ENCODE measurements around the gene NUMB. TPM values are rescaled to one million over a fixed set of nuclear protein-coding genes. Genes with fewer than 3 reads are reported as not detected.

The NUMB gene
- polyA plus RNA-seq, 1 donor from 2014 or later, result 11.5 TPM

GRCh38 chr14:73243341-73243740 is 215.0 kb downstream of the NUMB start:
- H3K79me2 ChIP-seq (replicated peaks; ENCODE audit: insufficient read depth, low read length), result no peaks in the 10 kb centered on the region
- H3K27me3 ChIP-seq (ENCODE audit: insufficient read depth, low read depth, low read length), result peaks cover 22% of the 10 kb centered on the region
- no peak for TF ChIP-seq POLR2AphosphoS5 (IDR thresholded peaks at IDR 0.05)
- TF ChIP-seq, protein P1, sequence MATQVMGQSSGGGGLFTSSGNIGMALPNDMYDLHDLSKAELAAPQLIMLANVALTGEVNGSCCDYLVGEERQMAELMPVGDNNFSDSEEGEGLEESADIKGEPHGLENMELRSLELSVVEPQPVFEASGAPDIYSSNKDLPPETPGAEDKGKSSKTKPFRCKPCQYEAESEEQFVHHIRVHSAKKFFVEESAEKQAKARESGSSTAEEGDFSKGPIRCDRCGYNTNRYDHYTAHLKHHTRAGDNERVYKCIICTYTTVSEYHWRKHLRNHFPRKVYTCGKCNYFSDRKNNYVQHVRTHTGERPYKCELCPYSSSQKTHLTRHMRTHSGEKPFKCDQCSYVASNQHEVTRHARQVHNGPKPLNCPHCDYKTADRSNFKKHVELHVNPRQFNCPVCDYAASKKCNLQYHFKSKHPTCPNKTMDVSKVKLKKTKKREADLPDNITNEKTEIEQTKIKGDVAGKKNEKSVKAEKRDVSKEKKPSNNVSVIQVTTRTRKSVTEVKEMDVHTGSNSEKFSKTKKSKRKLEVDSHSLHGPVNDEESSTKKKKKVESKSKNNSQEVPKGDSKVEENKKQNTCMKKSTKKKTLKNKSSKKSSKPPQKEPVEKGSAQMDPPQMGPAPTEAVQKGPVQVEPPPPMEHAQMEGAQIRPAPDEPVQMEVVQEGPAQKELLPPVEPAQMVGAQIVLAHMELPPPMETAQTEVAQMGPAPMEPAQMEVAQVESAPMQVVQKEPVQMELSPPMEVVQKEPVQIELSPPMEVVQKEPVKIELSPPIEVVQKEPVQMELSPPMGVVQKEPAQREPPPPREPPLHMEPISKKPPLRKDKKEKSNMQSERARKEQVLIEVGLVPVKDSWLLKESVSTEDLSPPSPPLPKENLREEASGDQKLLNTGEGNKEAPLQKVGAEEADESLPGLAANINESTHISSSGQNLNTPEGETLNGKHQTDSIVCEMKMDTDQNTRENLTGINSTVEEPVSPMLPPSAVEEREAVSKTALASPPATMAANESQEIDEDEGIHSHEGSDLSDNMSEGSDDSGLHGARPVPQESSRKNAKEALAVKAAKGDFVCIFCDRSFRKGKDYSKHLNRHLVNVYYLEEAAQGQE (IDR thresholded peaks at IDR 0.05; ENCODE audit: borderline replicate concordance), result no peak
- TF ChIP-seq EZH2 (IDR thresholded peaks at IDR 0.05; ENCODE audit: borderline replicate concordance, insufficient read depth, low read length, poor library complexity, severe bottlenecking), result no peak
- TF ChIP-seq MXI1 (conservative IDR thresholded peaks at IDR 0.05; ENCODE audit: poor library complexity, severe bottlenecking), result no peak
- no peak for TF ChIP-seq EP300 (conservative IDR thresholded peaks at IDR 0.05; ENCODE audit: poor library complexity, severe bottlenecking)
- TF ChIP-seq CTCF (IDR thresholded peaks at IDR 0.05; ENCODE audit: poor library complexity, severe bottlenecking), result no peak
- no peak for TF ChIP-seq SMC3 (conservative IDR thresholded peaks at IDR 0.05; ENCODE audit: poor library complexity)
- no peaks in the 10 kb centered on the region for H3F3A ChIP-seq (ENCODE audit: insufficient read depth, low read length, poor library complexity, severe bottlenecking)
- no peaks in the 10 kb centered on the region for H3K9me3 ChIP-seq (ENCODE audit: low read length)
- no peak overlapping the region for H3K27ac ChIP-seq (ENCODE audit: low read length)
- no peak overlapping the region for H3K9ac ChIP-seq (ENCODE audit: low read length)
- H2AFZ ChIP-seq (ENCODE audit: low read depth, low read length), result no peak overlapping the region
- no peaks in the 10 kb centered on the region for H3K36me3 ChIP-seq (ENCODE audit: insufficient read depth, low read length)
- H3K4me2 ChIP-seq (ENCODE audit: low read length), result no peak overlapping the region
- no peaks in the 10 kb centered on the region for H3K9me2 ChIP-seq (ENCODE audit: insufficient read depth, low read length)
- no peaks in the 10 kb centered on the region for H4K20me1 ChIP-seq (ENCODE audit: insufficient read depth)
- no peak overlapping the region for H3K4me3 ChIP-seq (ENCODE audit: low read length)

- Histone ChIP-seq H3K9me3 (ENCODE audit: low read length) (no peaks in the 10 kb centered on the region), H3K4me3 (ENCODE audit: low read length) (no peak overlapping the region), H3K36me3 (ENCODE audit: insufficient read depth, low read length) (no peaks in the 10 kb centered on the region), H3K79me2 (replicated peaks; ENCODE audit: insufficient read depth, low read length) (no peaks in the 10 kb centered on the region), H4K20me1 (ENCODE audit: insufficient read depth) (no peaks in the 10 kb centered on the region), H3K4me2 (ENCODE audit: low read length) (no peak overlapping the region), H2AFZ (ENCODE audit: low read depth, low read length) (no peak overlapping the region), H3K9me2 (ENCODE audit: insufficient read depth, low read length) (no peaks in the 10 kb centered on the region), H3K9ac (ENCODE audit: low read length) (no peak overlapping the region), H3F3A (ENCODE audit: insufficient read depth, low read length, poor library complexity, severe bottlenecking) (no peaks in the 10 kb centered on the region), H3K27me3 (ENCODE audit: insufficient read depth, low read depth, low read length) (peaks cover 32% of the 10 kb centered on the region), H3K27ac (ENCODE audit: low read length) (no peak overlapping the region)
- TF ChIP-seq RAD21 (conservative IDR thresholded peaks at IDR 0.05) (no peak), MXI1 (conservative IDR thresholded peaks at IDR 0.05; ENCODE audit: poor library complexity, severe bottlenecking) (no peak), EZH2 (IDR thresholded peaks at IDR 0.05; ENCODE audit: borderline replicate concordance, insufficient read depth, low read length, poor library complexity, severe bottlenecking) (no peak), EP300 (conservative IDR thresholded peaks at IDR 0.05; ENCODE audit: poor library complexity, severe bottlenecking) (no peak), CTCF (IDR thresholded peaks at IDR 0.05; ENCODE audit: poor library complexity, severe bottlenecking) (no peak), TAF1 (IDR thresholded peaks at IDR 0.05; ENCODE audit: low read depth) (no peak), POLR2AphosphoS5 (IDR thresholded peaks at IDR 0.05) (no peak), SMC3 (conservative IDR thresholded peaks at IDR 0.05; ENCODE audit: poor library complexity) (no peak)
- TF ChIP-seq, protein P1 (IDR thresholded peaks at IDR 0.05; ENCODE audit: borderline replicate concordance), result no peak
These were observed 215.9 kb downstream of the NUMB start for GRCh38 chr14:73242357-73242901.
